Measurements from ENCODE around the gene PIP5K1B. TPM values are rescaled to one million over a fixed set of nuclear protein-coding genes. Genes with fewer than 3 reads are reported as not detected.

The PIP5K1B gene
- total and polyA plus RNA-seq, 10 of the 15 experiments (the other 5 are each of a cell fraction or from before 2014, with no cell fraction given): 6.8 to 16.3 (median 10.6) TPM

DNA sequence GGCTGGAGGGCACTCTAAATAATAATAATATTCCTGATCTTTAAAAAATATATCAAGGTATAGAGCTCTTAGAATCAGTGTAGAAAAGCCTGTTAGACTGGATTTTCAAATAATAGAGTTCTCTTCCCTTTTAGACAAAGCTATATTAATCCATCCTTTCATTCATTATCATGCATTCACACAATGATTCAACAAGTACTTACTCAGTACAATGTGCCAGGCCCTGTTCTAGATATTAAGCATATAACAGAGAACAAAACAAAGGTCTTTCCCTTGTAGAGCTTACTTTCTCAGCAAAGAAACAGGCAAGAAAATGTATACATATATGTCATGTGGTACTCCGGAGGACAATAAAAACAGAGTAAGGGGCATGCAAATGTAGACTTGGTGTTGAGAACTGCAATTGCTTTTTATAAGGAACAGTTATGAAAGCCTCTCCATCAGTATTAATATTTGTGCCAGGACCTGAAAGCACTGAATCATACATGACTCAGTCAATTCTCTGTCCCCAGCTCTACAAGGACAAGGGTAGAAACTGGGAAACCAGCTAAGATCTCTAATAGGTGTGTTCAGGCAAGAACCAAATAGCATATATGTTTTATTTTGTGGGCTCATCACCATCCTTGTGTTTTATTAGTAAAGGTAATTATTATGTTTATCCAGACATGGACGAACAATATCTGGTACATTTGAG lies 72.2 kb downstream of the PIP5K1B start (continued):
- TF ChIP-seq, protein P1, sequence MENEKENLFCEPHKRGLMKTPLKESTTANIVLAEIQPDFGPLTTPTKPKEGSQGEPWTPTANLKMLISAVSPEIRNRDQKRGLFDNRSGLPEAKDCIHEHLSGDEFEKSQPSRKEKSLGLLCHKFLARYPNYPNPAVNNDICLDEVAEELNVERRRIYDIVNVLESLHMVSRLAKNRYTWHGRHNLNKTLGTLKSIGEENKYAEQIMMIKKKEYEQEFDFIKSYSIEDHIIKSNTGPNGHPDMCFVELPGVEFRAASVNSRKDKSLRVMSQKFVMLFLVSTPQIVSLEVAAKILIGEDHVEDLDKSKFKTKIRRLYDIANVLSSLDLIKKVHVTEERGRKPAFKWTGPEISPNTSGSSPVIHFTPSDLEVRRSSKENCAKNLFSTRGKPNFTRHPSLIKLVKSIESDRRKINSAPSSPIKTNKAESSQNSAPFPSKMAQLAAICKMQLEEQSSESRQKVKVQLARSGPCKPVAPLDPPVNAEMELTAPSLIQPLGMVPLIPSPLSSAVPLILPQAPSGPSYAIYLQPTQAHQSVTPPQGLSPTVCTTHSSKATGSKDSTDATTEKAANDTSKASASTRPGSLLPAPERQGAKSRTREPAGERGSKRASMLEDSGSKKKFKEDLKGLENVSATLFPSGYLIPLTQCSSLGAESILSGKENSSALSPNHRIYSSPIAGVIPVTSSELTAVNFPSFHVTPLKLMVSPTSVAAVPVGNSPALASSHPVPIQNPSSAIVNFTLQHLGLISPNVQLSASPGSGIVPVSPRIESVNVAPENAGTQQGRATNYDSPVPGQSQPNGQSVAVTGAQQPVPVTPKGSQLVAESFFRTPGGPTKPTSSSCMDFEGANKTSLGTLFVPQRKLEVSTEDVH (IDR thresholded peaks at IDR 0.05; ENCODE audit: low read depth, partially characterized antibody): no peak
- no peak for TF ChIP-seq ZBED1 (IDR thresholded peaks at IDR 0.05; ENCODE audit: borderline replicate concordance)
- no peak for TF ChIP-seq SUZ12 (IDR thresholded peaks at IDR 0.05; ENCODE audit: unreplicated experiment)
- TF ChIP-seq, protein P2, sequence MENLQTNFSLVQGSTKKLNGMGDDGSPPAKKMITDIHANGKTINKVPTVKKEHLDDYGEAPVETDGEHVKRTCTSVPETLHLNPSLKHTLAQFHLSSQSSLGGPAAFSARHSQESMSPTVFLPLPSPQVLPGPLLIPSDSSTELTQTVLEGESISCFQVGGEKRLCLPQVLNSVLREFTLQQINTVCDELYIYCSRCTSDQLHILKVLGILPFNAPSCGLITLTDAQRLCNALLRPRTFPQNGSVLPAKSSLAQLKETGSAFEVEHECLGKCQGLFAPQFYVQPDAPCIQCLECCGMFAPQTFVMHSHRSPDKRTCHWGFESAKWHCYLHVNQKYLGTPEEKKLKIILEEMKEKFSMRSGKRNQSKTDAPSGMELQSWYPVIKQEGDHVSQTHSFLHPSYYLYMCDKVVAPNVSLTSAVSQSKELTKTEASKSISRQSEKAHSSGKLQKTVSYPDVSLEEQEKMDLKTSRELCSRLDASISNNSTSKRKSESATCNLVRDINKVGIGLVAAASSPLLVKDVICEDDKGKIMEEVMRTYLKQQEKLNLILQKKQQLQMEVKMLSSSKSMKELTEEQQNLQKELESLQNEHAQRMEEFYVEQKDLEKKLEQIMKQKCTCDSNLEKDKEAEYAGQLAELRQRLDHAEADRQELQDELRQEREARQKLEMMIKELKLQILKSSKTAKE (IDR thresholded peaks at IDR 0.05; ENCODE audit: low read depth, poor library complexity, severe bottlenecking): no peak
- no peak for TF ChIP-seq KDM1A (IDR thresholded peaks at IDR 0.05; ENCODE audit: borderline replicate concordance)
- no peak for TF ChIP-seq EED (IDR thresholded peaks at IDR 0.05; ENCODE audit: low read depth)
- no peak for TF ChIP-seq STAT1 (conservative IDR thresholded peaks at IDR 0.05)
- TF ChIP-seq NFYB (IDR thresholded peaks at IDR 0.05; ENCODE audit: insufficient read depth, low read depth, low read length): no peak
- no peak for TF ChIP-seq POU2F2 (IDR thresholded peaks at IDR 0.05; ENCODE audit: borderline replicate concordance, low read depth, low read length)
- TF ChIP-seq JUND (IDR thresholded peaks at IDR 0.05; ENCODE audit: low read depth, low read length): no peak
- no peak for TF ChIP-seq ZSCAN29 (IDR thresholded peaks at IDR 0.05)
